ENCODE measurements around the gene JAM3. TPM values are rescaled to one million over a fixed set of nuclear protein-coding genes. Genes with fewer than 3 reads are reported as not detected.

The JAM3 gene
- total and polyA plus RNA-seq, 10 of the 15 experiments (the other 5 are each of a cell fraction or from before 2014, with no cell fraction given) = 0.04 to 1.1 (median 0.32) TPM; not detected in 1

GRCh38 chr11:134164490-134165370, 95.9 kb downstream of the JAM3 start:
- no peaks in the 10 kb centered on the region for H4K20me1 ChIP-seq (ENCODE audit: control insufficient read depth, insufficient read depth)
- intact Hi-C loops (cut with micrococcal nuclease; ENCODE audit: unreplicated experiment) = no loop called here
- TF ChIP-seq, protein P1, sequence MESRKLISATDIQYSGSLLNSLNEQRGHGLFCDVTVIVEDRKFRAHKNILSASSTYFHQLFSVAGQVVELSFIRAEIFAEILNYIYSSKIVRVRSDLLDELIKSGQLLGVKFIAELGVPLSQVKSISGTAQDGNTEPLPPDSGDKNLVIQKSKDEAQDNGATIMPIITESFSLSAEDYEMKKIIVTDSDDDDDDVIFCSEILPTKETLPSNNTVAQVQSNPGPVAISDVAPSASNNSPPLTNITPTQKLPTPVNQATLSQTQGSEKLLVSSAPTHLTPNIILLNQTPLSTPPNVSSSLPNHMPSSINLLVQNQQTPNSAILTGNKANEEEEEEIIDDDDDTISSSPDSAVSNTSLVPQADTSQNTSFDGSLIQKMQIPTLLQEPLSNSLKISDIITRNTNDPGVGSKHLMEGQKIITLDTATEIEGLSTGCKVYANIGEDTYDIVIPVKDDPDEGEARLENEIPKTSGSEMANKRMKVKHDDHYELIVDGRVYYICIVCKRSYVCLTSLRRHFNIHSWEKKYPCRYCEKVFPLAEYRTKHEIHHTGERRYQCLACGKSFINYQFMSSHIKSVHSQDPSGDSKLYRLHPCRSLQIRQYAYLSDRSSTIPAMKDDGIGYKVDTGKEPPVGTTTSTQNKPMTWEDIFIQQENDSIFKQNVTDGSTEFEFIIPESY (IDR thresholded peaks at IDR 0.05) = no peak
- TF ChIP-seq, protein P2, sequence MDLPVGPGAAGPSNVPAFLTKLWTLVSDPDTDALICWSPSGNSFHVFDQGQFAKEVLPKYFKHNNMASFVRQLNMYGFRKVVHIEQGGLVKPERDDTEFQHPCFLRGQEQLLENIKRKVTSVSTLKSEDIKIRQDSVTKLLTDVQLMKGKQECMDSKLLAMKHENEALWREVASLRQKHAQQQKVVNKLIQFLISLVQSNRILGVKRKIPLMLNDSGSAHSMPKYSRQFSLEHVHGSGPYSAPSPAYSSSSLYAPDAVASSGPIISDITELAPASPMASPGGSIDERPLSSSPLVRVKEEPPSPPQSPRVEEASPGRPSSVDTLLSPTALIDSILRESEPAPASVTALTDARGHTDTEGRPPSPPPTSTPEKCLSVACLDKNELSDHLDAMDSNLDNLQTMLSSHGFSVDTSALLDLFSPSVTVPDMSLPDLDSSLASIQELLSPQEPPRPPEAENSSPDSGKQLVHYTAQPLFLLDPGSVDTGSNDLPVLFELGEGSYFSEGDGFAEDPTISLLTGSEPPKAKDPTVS (IDR thresholded peaks at IDR 0.05; ENCODE audit: low read depth, low read length) = no peak
- TF ChIP-seq ELK1 (IDR thresholded peaks at IDR 0.05; ENCODE audit: low read depth, low read length) = no peak
- TF ChIP-seq SMAD1 (IDR thresholded peaks at IDR 0.05; ENCODE audit: low read depth, partially characterized antibody) = no peak
- H3K4me2 ChIP-seq (ENCODE audit: control insufficient read depth, insufficient read depth) = no peak overlapping the region
- H3K36me3 ChIP-seq (ENCODE audit: control insufficient read depth in 2 of 2, insufficient read depth in 2 of 2, low read length in 1 of 2) = peaks cover 18 to 34% of the 10 kb centered on the region in 2 experiments; a peak in 3 of 4 replicates
- no peaks in the 10 kb centered on the region for H3K9me3 ChIP-seq (replicated peaks; ENCODE audit: control insufficient read depth, insufficient read depth, low read length)
- no peak for FAIRE-seq
- no peak for ATAC-seq
- H3K4me1 ChIP-seq (ENCODE audit: control insufficient read depth, insufficient read depth, low read length) = no peaks in the 10 kb centered on the region
- no peaks in the 10 kb centered on the region for H3K79me2 ChIP-seq (ENCODE audit: control insufficient read depth, insufficient read depth, low read length)
- no peak overlapping the region for H3K27ac ChIP-seq (ENCODE audit: control insufficient read depth, insufficient read depth)
- no peak overlapping the region for H3K4me3 ChIP-seq
- ChIA-PET CTCF (no interaction called here), POLR2A (no interaction called here), RAD21 (ENCODE audit: unreplicated experiment) (interaction anchor here (1.0 kb wide), 1 partner anchor 1030 kb away, joined by 3 read pairs; no protein-coding TSS in a partner anchor), SMC1A (ENCODE audit: uncharacterized antibody, unreplicated experiment) (interaction anchor here (0.9 kb wide), 1 partner anchor 15 kb away, joined by 3 read pairs; no protein-coding TSS in a partner anchor)
- WGBS (ENCODE audit: insufficient coverage, insufficient replicate concordance, low lambda C conversion rate, missing lambda C conversion rate) = 97% methylated on average over 11 of the region's 11 CpGs
- H3K9ac ChIP-seq (ENCODE audit: control insufficient read depth, insufficient read depth, low read length) = no peak overlapping the region
- H2AFZ ChIP-seq (ENCODE audit: control insufficient read depth, low read depth, low read length) = no peak overlapping the region
- in situ Hi-C loops (cut with MboI) = no loop called here
- no TSS peak for BruUV-seq (replicated peaks)
- no peaks in the 10 kb centered on the region for H3K27me3 ChIP-seq (replicated peaks in 1 of 2; ENCODE audit: control insufficient read depth in 2 of 2, insufficient read depth in 2 of 2, low read length in 1 of 2)
- no peak for DNase-seq (ENCODE audit: low read depth, low spot score)

Measured in GM12878 (cell line).